ENCODE data around the gene ARFIP2. TPM values are rescaled to one million over a fixed set of nuclear protein-coding genes. Genes with fewer than 3 reads are reported as not detected.
A peak's percentile ranks its signal among the peaks of the same experiment; 100 is the strongest.

The ARFIP2 gene
- polyA plus RNA-seq, 1 of the 3 experiments (the other 2 are of a cell fraction) = 128 TPM

GRCh38 chr11:6438979-6439571 is 42.1 kb downstream of the ARFIP2 start:
- Histone ChIP-seq H2AFZ (ENCODE audit: low read depth) (no peak overlapping the region; the same call in 1 of the 2 replicates), H3K4me3 (ENCODE audit: low read depth in 2 of 2, low read length in 1 of 2) (no peak overlapping the region; a peak in 1 of 4 replicates), H3K9me2 (no peaks in the 10 kb centered on the region), H3F3A (replicated peaks; ENCODE audit: insufficient read depth) (no peaks in the 10 kb centered on the region), H3K4me2 (no peak overlapping the region), H3K9me3 (no peaks in the 10 kb centered on the region), H3K27me3 (ENCODE audit: insufficient read depth) (no peaks in the 10 kb centered on the region), H3K36me3 (replicated peaks in 1 of 2; ENCODE audit: control insufficient read depth in 1 of 2, insufficient read depth in 2 of 2, low read length in 1 of 2) (no peaks in the 10 kb centered on the region), H3K4me1 (ENCODE audit: control insufficient read depth in 1 of 2, insufficient read depth in 2 of 2, low read depth in 1 of 2, low read length in 1 of 2) (peaks cover 0 to 18% of the 10 kb centered on the region in 2 experiments; a peak in 1 of 4 replicates), H3K27ac (ENCODE audit: low read depth in 2 of 2, low read length in 1 of 2) (no peak overlapping the region), H4K20me1 (ENCODE audit: insufficient read depth) (no peaks in the 10 kb centered on the region), H3K79me2 (ENCODE audit: insufficient read depth) (no peaks in the 10 kb centered on the region), H3K9ac (no peak overlapping the region)
- peak; percentile 64 for DNase-seq
- ChIA-PET CTCF (interaction anchor here (0.6 to 14.7 kb wide), 43 partner anchors 8 to 319 kb away, joined by 3 to 360 read pairs (median 5); partner anchors contain the start of genes APBB1 and SMPD1), POLR2A (interaction anchor here (1.0 to 2.3 kb wide), 2 partner anchors 9 to 20 kb away, joined by 4 to 9 read pairs; partner anchors contain the start of gene APBB1)
- 29% methylated on average over 1 of the region's 1 CpG for WGBS (ENCODE audit: low lambda C conversion rate)
- TF ChIP-seq SIN3A (IDR thresholded peaks at IDR 0.05; ENCODE audit: borderline replicate concordance, low read depth, low read length) (no peak), RFX5 (IDR thresholded peaks at IDR 0.05; ENCODE audit: low read length) (no peak), RXRA (IDR thresholded peaks at IDR 0.05; ENCODE audit: borderline replicate concordance, low read depth) (no peak), CHD2 (IDR thresholded peaks at IDR 0.05; ENCODE audit: low read length, partially characterized antibody) (peak; percentile 26), JUND (IDR thresholded peaks at IDR 0.05) (no peak), FOXM1 (IDR thresholded peaks at IDR 0.05; ENCODE audit: low read depth) (no peak), MAX (IDR thresholded peaks at IDR 0.05; ENCODE audit: low read depth) (peak; percentile 25; the same call in 1 of the 2 replicates), IRF3 (IDR thresholded peaks at IDR 0.05; ENCODE audit: low read depth, low read length) (no peak), EZH2phosphoT487 (IDR thresholded peaks at IDR 0.05; ENCODE audit: borderline replicate concordance, low read depth) (no peak), FOXJ3 (CRISPR knock-in tag; IDR thresholded peaks at IDR 0.05) (no peak), REST (IDR thresholded peaks at IDR 0.05; ENCODE audit: low read depth, low read length) (no peak), USF2 (IDR thresholded peaks at IDR 0.05; ENCODE audit: borderline replicate concordance, low read depth, low read length) (no peak), RCOR1 (IDR thresholded peaks at IDR 0.05; ENCODE audit: low read length) (no peak), ELF1 (IDR thresholded peaks at IDR 0.05) (no peak), PBX3 (IDR thresholded peaks at IDR 0.05) (no peak), ZBTB33 (IDR thresholded peaks at IDR 0.05; ENCODE audit: borderline replicate concordance, low read depth) (no peak), GABPA (IDR thresholded peaks at IDR 0.05; ENCODE audit: low read depth) (no peak), EP300 (IDR thresholded peaks at IDR 0.05; ENCODE audit: borderline replicate concordance in 1 of 2, low read depth in 1 of 2, low read length in 1 of 2) (no peak), TCF12 (IDR thresholded peaks at IDR 0.05) (no peak), MEF2A (IDR thresholded peaks at IDR 0.05; ENCODE audit: borderline replicate concordance, low read depth) (no peak), NFIC (IDR thresholded peaks at IDR 0.05; ENCODE audit: borderline replicate concordance) (no peak), POLR2AphosphoS5 (IDR thresholded peaks at IDR 0.05; ENCODE audit: low read depth, low read length) (no peak), RAD21 (IDR thresholded peaks at IDR 0.05; ENCODE audit: low read length) (peak; percentile 68), TEAD4 (IDR thresholded peaks at IDR 0.05; ENCODE audit: borderline replicate concordance, insufficient read depth) (no peak), GATA2 (CRISPR knock-in tag; IDR thresholded peaks at IDR 0.05) (no peak), NRF1 (IDR thresholded peaks at IDR 0.05; ENCODE audit: low read depth, low read length) (no peak)
